Astrocyte (in vitro differentiated cells and primary cell): ENCODE data around the gene JMJD1C. TPM values are rescaled to one million over a fixed set of nuclear protein-coding genes. Genes with fewer than 3 reads are reported as not detected.
A peak's percentile ranks its signal among the peaks of the same experiment; 100 is the strongest.

Experiments
- DNase-seq: peaks from one replicate; pipeline ENCODE4 v3.0.0-alpha.2; 2010; ENCODE audit warnings: low read depth
- FAIRE-seq: peaks from 2 replicates; lab custom pipeline; 2011; peaks lifted over from hg19 to GRCh38; lab: Jason Lieb, UNC
- H2AFZ ChIP-seq: 2 replicates; pipeline ENCODE4 v1.6.0; 2012; ENCODE audit warnings: low read depth, low read length, inconsistent platforms
- H3K27ac ChIP-seq: 2 replicates; pipeline ENCODE4 v1.5.1; 2011; ENCODE audit warnings: low read depth, low read length, inconsistent platforms
- H3K27me3 ChIP-seq: 2 replicates; pipeline ENCODE4 v1.6.0; 2011; ENCODE audit warnings: low read length, inconsistent platforms; ENCODE audit not compliant: insufficient read depth
- H3K36me3 ChIP-seq: 2 replicates; pipeline ENCODE4 v1.5.1; 2011; ENCODE audit warnings: low read length, inconsistent platforms; ENCODE audit not compliant: insufficient read depth
- H3K4me1 ChIP-seq: 2 replicates; pipeline ENCODE4 v1.5.1; 2011; ENCODE audit warnings: low read length, inconsistent platforms; ENCODE audit not compliant: insufficient read depth
- H3K4me2 ChIP-seq: 2 replicates; pipeline ENCODE4 v1.6.0; 2012; ENCODE audit warnings: low read length, inconsistent platforms
- H3K4me3 ChIP-seq: 2 replicates; pipeline ENCODE4 v1.5.1; 2011; ENCODE audit warnings: low read depth, mild to moderate bottlenecking, low read length, inconsistent platforms; ENCODE audit not compliant: insufficient read depth
- H3K79me2 ChIP-seq: 2 replicates; pipeline ENCODE4 v1.6.0; 2012; ENCODE audit warnings: mild to moderate bottlenecking, low read length, inconsistent platforms; ENCODE audit not compliant: insufficient read depth
- H3K9ac ChIP-seq: 2 replicates; pipeline ENCODE4 v1.6.0; 2012; ENCODE audit warnings: mild to moderate bottlenecking, low read length, inconsistent platforms
- H3K9me3 ChIP-seq: 2 replicates; pipeline ENCODE4 v1.5.1; 2012; ENCODE audit warnings: low read depth, mild to moderate bottlenecking, low read length, inconsistent platforms; ENCODE audit not compliant: insufficient read depth
- H4K20me1 ChIP-seq: 2 replicates; pipeline ENCODE4 v1.6.0; 2012; ENCODE audit warnings: low read length, inconsistent platforms; ENCODE audit not compliant: insufficient read depth
- H3K27ac Mint-ChIP-seq: one replicate; pipeline ENCODE4 v1.8.0; 2021; ENCODE audit warnings: mild to moderate bottlenecking, mixed read lengths; ENCODE audit not compliant: unreplicated experiment
- H3K27me3 Mint-ChIP-seq: one replicate; pipeline ENCODE4 v1.8.0; 2021; ENCODE audit warnings: low read depth, mixed read lengths; ENCODE audit not compliant: unreplicated experiment
- H3K36me3 Mint-ChIP-seq: one replicate; pipeline ENCODE4 v1.8.0; 2021; ENCODE audit warnings: low read depth, mixed read lengths; ENCODE audit not compliant: unreplicated experiment
- H3K4me1 Mint-ChIP-seq: one replicate; pipeline ENCODE4 v1.8.0; 2021; ENCODE audit warnings: low read depth, mixed read lengths; ENCODE audit not compliant: unreplicated experiment
- H3K4me3 Mint-ChIP-seq: one replicate; pipeline ENCODE4 v1.8.0; 2021; ENCODE audit warnings: mild to moderate bottlenecking, moderate library complexity, mixed read lengths; ENCODE audit not compliant: unreplicated experiment
- H3K9me3 Mint-ChIP-seq: one replicate; pipeline ENCODE4 v1.8.0; 2021; ENCODE audit warnings: mild to moderate bottlenecking, mixed read lengths; ENCODE audit not compliant: unreplicated experiment
- CTCF ChIP-seq: IDR thresholded peaks from 2 replicates; pipeline ENCODE4 v1.5.1; 2011; ENCODE audit warnings: low read depth, mild to moderate bottlenecking, inconsistent platforms, low read length, moderate library complexity; ENCODE audit not compliant: insufficient read depth
- EZH2 ChIP-seq: IDR thresholded peaks from 2 replicates; pipeline ENCODE4 v1.6.1; 2012; ENCODE audit warnings: mild to moderate bottlenecking, low read length, inconsistent platforms; ENCODE audit not compliant: insufficient read depth
- total RNA-seq: library from RNA; stranded (reverse); gene quantifications from 2 replicates; pipeline ENCODE4 v1.2.1, GENCODE V29; 2021

JMJD1C gene
- total RNA-seq, 1 donor from 2014 or later, result 61.0 TPM

- Histone ChIP-seq H3K4me3 (no peak overlapping the region), H2AFZ (no peak overlapping the region), H3K4me1 (peaks cover 7% of the 10 kb centered on the region), H3K79me2 (peaks cover 99% of the 10 kb centered on the region), H3K27ac (no peak overlapping the region), H3K27me3 (no peaks in the 10 kb centered on the region), H3K9ac (no peak overlapping the region), H3K36me3 (no peaks in the 10 kb centered on the region), H3K4me2 (no peak overlapping the region), H3K9me3 (no peaks in the 10 kb centered on the region), H4K20me1 (peaks cover 88% of the 10 kb centered on the region)
- Mint-ChIP-seq H3K4me3 (no peak overlapping the region), H3K9me3 (no peaks in the 10 kb centered on the region), H3K36me3 (no peaks in the 10 kb centered on the region), H3K27ac (no peak overlapping the region), H3K4me1 (peaks cover 12% of the 10 kb centered on the region), H3K27me3 (no peaks in the 10 kb centered on the region)
- TF ChIP-seq EZH2, result no peak
- no peak for TF ChIP-seq CTCF
- no peak for DNase-seq
- FAIRE-seq, result no peak
Measured at GRCh38 chr10:63229161-63229560, 236.6 kb downstream of the JMJD1C start.

- Mint-ChIP-seq H3K4me3 (no peak overlapping the region), H3K27ac (no peak overlapping the region), H3K27me3 (no peaks in the 10 kb centered on the region), H3K9me3 (no peaks in the 10 kb centered on the region), H3K4me1 (peaks cover 12% of the 10 kb centered on the region), H3K36me3 (no peaks in the 10 kb centered on the region)
- DNase-seq, result no peak
- no peaks in the 10 kb centered on the region for H3K27me3 ChIP-seq
- no peak overlapping the region for H2AFZ ChIP-seq
- TF ChIP-seq EZH2 (no peak), CTCF (no peak)
- H3K4me1 ChIP-seq, result peaks cover 7% of the 10 kb centered on the region
- H3K9ac ChIP-seq, result no peak overlapping the region
- no peaks in the 10 kb centered on the region for H3K9me3 ChIP-seq
- H3K79me2 ChIP-seq, result peaks cover 98% of the 10 kb centered on the region
- H3K36me3 ChIP-seq, result no peaks in the 10 kb centered on the region
- H4K20me1 ChIP-seq, result peaks cover 79% of the 10 kb centered on the region
- no peak for FAIRE-seq
- no peak overlapping the region for H3K4me2 ChIP-seq
- H3K4me3 ChIP-seq, result no peak overlapping the region
- H3K27ac ChIP-seq, result no peak overlapping the region
Measured at GRCh38 chr10:63228237-63228636, 237.5 kb downstream of the JMJD1C start.

GRCh38 chr10:63227207-63227895, 238.4 kb downstream of the JMJD1C start:
- Histone ChIP-seq H3K79me2 (peaks cover 98% of the 10 kb centered on the region), H3K9ac (no peak overlapping the region), H3K27ac (no peak overlapping the region), H3K4me2 (peak overlapping the region; percentile 9), H4K20me1 (peaks cover 70% of the 10 kb centered on the region), H3K4me3 (no peak overlapping the region), H2AFZ (no peak overlapping the region), H3K9me3 (no peaks in the 10 kb centered on the region), H3K36me3 (no peaks in the 10 kb centered on the region), H3K4me1 (peaks cover 7% of the 10 kb centered on the region), H3K27me3 (no peaks in the 10 kb centered on the region)
- H3K36me3 Mint-ChIP-seq, result no peaks in the 10 kb centered on the region
- no peaks in the 10 kb centered on the region for H3K27me3 Mint-ChIP-seq
- no peak overlapping the region for H3K4me3 Mint-ChIP-seq
- DNase-seq (peak; percentile 44), FAIRE-seq (no peak)
- H3K9me3 Mint-ChIP-seq, result no peaks in the 10 kb centered on the region
- peak overlapping the region; percentile 58 for H3K27ac Mint-ChIP-seq
- TF ChIP-seq CTCF (no peak), EZH2 (no peak)
- peaks cover 9% of the 10 kb centered on the region for H3K4me1 Mint-ChIP-seq
